Skin epidermis (tissue), 12 donors: ENCODE data around the gene RASAL1.

Experiments
- H3K27ac ChIP-seq, 21 experiments: fragments of 200-600 bp; sonication (generic) in 11 of 21; one replicate each; pipeline ENCODE4 v1.5.0; 2020; ENCODE audit warnings: mild to moderate bottlenecking in 3 of 21, inconsistent platforms in 2 of 21, moderate library complexity in 2 of 21
- H3K4me3 ChIP-seq, 7 experiments: fragments of 200-600 bp; sonication (generic) in 2 of 7; one replicate each; pipeline ENCODE4 v1.5.0; 2020; ENCODE audit warnings: inconsistent platforms in 2 of 7, mild to moderate bottlenecking in 2 of 7, moderate library complexity in 1 of 7

Gene RASAL1

GRCh38 chr12:113102811-113103210, 32.8 kb downstream of the RASAL1 start:
- Histone ChIP-seq H3K27ac (no peak overlapping the region), H3K4me3 (no peak overlapping the region)

GRCh38 chr12:113101751-113102150, 33.8 kb downstream of the RASAL1 start:
- no peak overlapping the region for H3K27ac ChIP-seq

GRCh38 chr12:113099764-113100163, 35.8 kb downstream of the RASAL1 start:
- Histone ChIP-seq H3K4me3 (no peak overlapping the region), H3K27ac (no peak overlapping the region)

More at GRCh38 chr12:113101751-113102150, 33.8 kb downstream of the RASAL1 start:
- no peak overlapping the region for H3K4me3 ChIP-seq

- H3K27ac ChIP-seq = peak overlapping the region in 1 of 21 experiments; percentile 10
These were observed 36.2 kb downstream of the RASAL1 start for GRCh38 chr12:113099364-113099763.

GRCh38 chr12:113098441-113099028, 37.0 kb downstream of the RASAL1 start:
- Histone ChIP-seq H3K27ac (peak overlapping the region in 1 of 21 experiments; percentile 21), H3K4me3 (no peak overlapping the region)

More at GRCh38 chr12:113099364-113099763, 36.2 kb downstream of the RASAL1 start:
- no peak overlapping the region for H3K4me3 ChIP-seq

- Histone ChIP-seq H3K4me3 (no peak overlapping the region), H3K27ac (peak overlapping the region in 1 of 21 experiments; percentile 27)
These were observed 37.7 kb downstream of the RASAL1 start for GRCh38 chr12:113097716-113098440.

- Histone ChIP-seq H3K4me3 (no peak overlapping the region), H3K27ac (no peak overlapping the region)
These were observed 38.7 kb downstream of the RASAL1 start for GRCh38 chr12:113096675-113097461.

GRCh38 chr12:113095405-113095804, 40.2 kb downstream of the RASAL1 start:
- Histone ChIP-seq H3K4me3 (no peak overlapping the region), H3K27ac (no peak overlapping the region)

- Histone ChIP-seq H3K27ac (no peak overlapping the region), H3K4me3 (no peak overlapping the region)
These were observed 40.8 kb downstream of the RASAL1 start for GRCh38 chr12:113094738-113095137.

- Histone ChIP-seq H3K27ac (no peak overlapping the region), H3K4me3 (no peak overlapping the region)
These were observed 42.0 kb downstream of the RASAL1 start for GRCh38 chr12:113093409-113094101.

- Histone ChIP-seq H3K4me3 (no peak overlapping the region), H3K27ac (no peak overlapping the region)
These were observed 42.8 kb downstream of the RASAL1 start for GRCh38 chr12:113092607-113093408.

GRCh38 chr12:113091506-113091905, 44.1 kb downstream of the RASAL1 start:
- H3K27ac ChIP-seq = no peak overlapping the region

GRCh38 chr12:113090740-113091139, 44.8 kb downstream of the RASAL1 start:
- no peak overlapping the region for H3K4me3 ChIP-seq

More at GRCh38 chr12:113091506-113091905, 44.1 kb downstream of the RASAL1 start:
- no peak overlapping the region for H3K4me3 ChIP-seq

GRCh38 chr12:113089839-113090238, 45.7 kb downstream of the RASAL1 start:
- Histone ChIP-seq H3K27ac (peak overlapping the region in 3 of 21 experiments; percentile 5 to 69 (median 65)), H3K4me3 (no peak overlapping the region)

More at GRCh38 chr12:113090740-113091139, 44.8 kb downstream of the RASAL1 start:
- no peak overlapping the region for H3K27ac ChIP-seq

GRCh38 chr12:113088971-113089756, 46.4 kb downstream of the RASAL1 start:
- Histone ChIP-seq H3K4me3 (no peak overlapping the region), H3K27ac (peak overlapping the region in 4 of 21 experiments; percentile 37 to 69 (median 60))

GRCh38 chr12:113088037-113088436, 47.5 kb downstream of the RASAL1 start:
- Histone ChIP-seq H3K27ac (peak overlapping the region in 1 of 21 experiments; percentile 44), H3K4me3 (no peak overlapping the region)

- H3K27ac ChIP-seq = peak overlapping the region in 1 of 21 experiments; percentile 44
These were observed 48.4 kb downstream of the RASAL1 start for GRCh38 chr12:113087193-113087592.

More at GRCh38 chr12:113087193-113087592, 48.4 kb downstream of the RASAL1 start:
- no peak overlapping the region for H3K4me3 ChIP-seq
